HCT116 (cell line): Measurements from ENCODE around the gene SLC14A1. TPM values are rescaled to one million over a fixed set of nuclear protein-coding genes. Genes with fewer than 3 reads are reported as not detected.

Experiments used
- ATAC-seq: fragments of 200-7000 bp; cut with Tn5 transposase; 2 replicates; pipeline ENCODE4 v1.9.1; 2020; ENCODE audit warnings: mild to moderate bottlenecking, moderate library complexity
- BruUV-seq: library from RNA; stranded (reverse); fragments of 400-500 nt; replicated peaks from 2 replicates; lab custom pipeline; 2021; lab: Mats Ljungman, UMichigan
- CTCF ChIA-PET: fragments of 300-600 bp; sonication (Branson Sonifier 250); formaldehyde crosslinking; loops from one replicate; lab custom pipeline; 2021; ENCODE audit warnings: antibody characterized with exemption; lab: Charles Lee
- POLR2A ChIA-PET: fragments of 300-600, 350-600 bp; sonication (Branson Sonifier 250); formaldehyde crosslinking; loops from one replicate; lab custom pipeline; 2021; ENCODE audit warnings: antibody characterized with exemption; lab: Charles Lee
- RAD21 ChIA-PET, 2 experiments: fragments of 300-600 bp; sonication (Branson Sonifier 250); formaldehyde crosslinking; loops; one replicate each; lab custom pipeline; 2023; ENCODE audit warnings: low total read pairs in 2 of 2; ENCODE audit not compliant: uncharacterized antibody in 2 of 2, unreplicated experiment in 2 of 2, low non-redundant PET in 1 of 2; lab: Charles Lee
- DNase-seq: peaks from one replicate; pipeline ENCODE4 v3.0.0-alpha.2; 2010; ENCODE audit warnings: low read depth, low spot score
- H2AFZ ChIP-seq: fragments of 200-600 bp; shearing (Covaris generic), sonication (generic); 2 replicates; pipeline ENCODE4 v1.6.1; 2017; ENCODE audit warnings: low read depth, mixed run types, mixed read lengths, antibody characterized with exemption, low read length; ENCODE audit not compliant: poor library complexity, severe bottlenecking
- H3K27ac ChIP-seq: 2 replicates; pipeline ENCODE4 v1.5.1; 2012; ENCODE audit warnings: low read depth, low read length
- H3K27me3 ChIP-seq: fragments of 200-600 bp; sonication (generic); 2 replicates; pipeline ENCODE4 v1.6.1; 2016; ENCODE audit warnings: mixed run types, low read length, mixed read lengths; ENCODE audit not compliant: insufficient read depth
- H3K36me3 ChIP-seq, 2 experiments: fragments of 200-500 bp in 1 of 2; fragments of 200-600 bp in 1 of 2; sonication (Bioruptor generic) in 1 of 2; sonication (generic) in 1 of 2; 2 replicates each; pipeline versions ENCODE4 v1.5.1 to v1.6.1; 2014 to 2016; ENCODE audit warnings: low read length in 2 of 2, inconsistent platforms in 1 of 2, mixed read lengths in 1 of 2, mixed run types in 1 of 2; ENCODE audit not compliant: insufficient read depth in 2 of 2, control insufficient read depth in 1 of 2
- H3K4me1 ChIP-seq, 2 experiments: fragments of 200-600 bp in 1 of 2; sonication (generic) in 1 of 2; 2 replicates each; pipeline versions ENCODE4 v1.5.1 to v1.6.1; 2012 to 2017; ENCODE audit warnings: low read length in 2 of 2, inconsistent platforms in 1 of 2, mild to moderate bottlenecking in 1 of 2, mixed read lengths in 1 of 2, mixed run types in 1 of 2, moderate library complexity in 1 of 2; ENCODE audit not compliant: insufficient read depth in 2 of 2, control insufficient read depth in 1 of 2
- H3K4me2 ChIP-seq: fragments of 200-600 bp; sonication (generic); 2 replicates; pipeline ENCODE4 v1.6.1; 2017; ENCODE audit warnings: mixed run types, low read length, mixed read lengths
- H3K4me3 ChIP-seq, 2 experiments: fragments of 200-600 bp in 1 of 2; sonication (generic) in 1 of 2; replicated peaks in 1 of 2; 2 replicates each; pipeline ENCODE4 v1.5.1; 2011 to 2016; ENCODE audit warnings: low read length in 2 of 2, control low read depth in 1 of 2, low read depth in 1 of 2, mild to moderate bottlenecking in 1 of 2, mixed read lengths in 1 of 2, mixed run types in 1 of 2
- H3K79me2 ChIP-seq: fragments of 200-600 bp; sonication (generic); 2 replicates; pipeline ENCODE4 v1.6.1; 2017; ENCODE audit warnings: mild to moderate bottlenecking, mixed run types, low read length, moderate library complexity, mixed read lengths; ENCODE audit not compliant: insufficient read depth
- H3K9ac ChIP-seq: fragments of 200-600 bp; sonication (generic); 2 replicates; pipeline ENCODE4 v1.6.1; 2016; ENCODE audit warnings: low read length, mixed read lengths
- H3K9me2 ChIP-seq: fragments of 200-600 bp; sonication (generic), shearing (Covaris generic); 2 replicates; pipeline ENCODE4 v1.6.1; 2017; ENCODE audit warnings: mixed run types, mild to moderate bottlenecking, moderate library complexity; ENCODE audit not compliant: insufficient read depth
- H3K9me3 ChIP-seq, 2 experiments: fragments of 200-500 bp in 1 of 2; fragments of 200-600 bp in 1 of 2; sonication (Bioruptor generic) in 1 of 2; sonication (generic) in 1 of 2; 2 replicates each; pipeline ENCODE4 v1.6.1; 2014 to 2017; ENCODE audit warnings: low read length in 2 of 2, mixed read lengths in 2 of 2, inconsistent platforms in 1 of 2, low read depth in 1 of 2, mild to moderate bottlenecking in 1 of 2, mixed run types in 1 of 2, moderate library complexity in 1 of 2; ENCODE audit not compliant: control insufficient read depth in 1 of 2, insufficient read depth in 1 of 2
- H4K20me1 ChIP-seq: fragments of 200-600 bp; sonication (generic), shearing (Covaris generic); 2 replicates; pipeline ENCODE4 v1.6.1; 2017; ENCODE audit warnings: mixed run types, mild to moderate bottlenecking, moderate library complexity; ENCODE audit not compliant: insufficient read depth
- CBX3 ChIP-seq: IDR thresholded peaks from 2 replicates; pipeline ENCODE4 v1.6.1; 2012; ENCODE audit warnings: low read depth
- CEBPB ChIP-seq: IDR thresholded peaks from 2 replicates; pipeline ENCODE4 v1.6.1; 2012; ENCODE audit warnings: low read depth
- EGR1 ChIP-seq: IDR thresholded peaks from 2 replicates; pipeline ENCODE4 v1.6.1; 2012; ENCODE audit warnings: low read depth
- JUND ChIP-seq: IDR thresholded peaks from 2 replicates; pipeline ENCODE4 v1.6.1; 2012
- POLR2AphosphoS5 ChIP-seq: IDR thresholded peaks from 2 replicates; pipeline ENCODE4 v1.6.1; 2011; ENCODE audit warnings: mild to moderate bottlenecking, low read depth, low read length, moderate library complexity
- REST ChIP-seq: IDR thresholded peaks from 2 replicates; pipeline ENCODE4 v1.6.1; 2012; ENCODE audit warnings: low read depth
- SRF ChIP-seq: IDR thresholded peaks from 2 replicates; pipeline ENCODE4 v1.6.1; 2012; ENCODE audit warnings: low read depth
- TCF7L2 ChIP-seq: IDR thresholded peaks from 2 replicates; pipeline ENCODE4 v1.7.0; 2011; ENCODE audit warnings: borderline replicate concordance, inconsistent platforms; ENCODE audit not compliant: insufficient read depth, insufficient read length; ENCODE audit errors: extremely low read depth
- ZBTB33 ChIP-seq: IDR thresholded peaks from 2 replicates; pipeline ENCODE4 v1.6.1; 2011; ENCODE audit warnings: mild to moderate bottlenecking, low read length, moderate library complexity; ENCODE audit not compliant: insufficient replicate concordance; ENCODE audit errors: extremely low read depth
- ZFX ChIP-seq: fragments of 450-650 bp; IDR thresholded peaks from 2 replicates; pipeline ENCODE4 v1.6.1; 2017
- ZNF274 ChIP-seq: fragments of 200-500 bp; sonication (Bioruptor generic); IDR thresholded peaks from 2 replicates; pipeline ENCODE4 v1.6.1; 2014; ENCODE audit warnings: mild to moderate bottlenecking, low read depth, low read length, inconsistent platforms
- intact Hi-C: fragments of 100-400 bp; cut with micrococcal nuclease; formaldehyde crosslinking; loops from 2 replicates; pipeline ENCODE4 v1.10.0; 2022
- total RNA-seq: library from RNA; stranded (reverse); gene quantifications from one replicate; pipeline ENCODE4 v1.2.1, GENCODE V29; 2021; ENCODE audit not compliant: unreplicated experiment

SLC14A1 gene
- total RNA-seq, 1 experiment from 2014 or later, result not detected

GRCh38 chr18:45713239-45713638, 10.7 kb upstream of the SLC14A1 start:
- no peak for TF ChIP-seq JUND
- TF ChIP-seq TCF7L2, result no peak
- no peak for TF ChIP-seq ZNF274
- TF ChIP-seq POLR2AphosphoS5, result no peak
- no peak for TF ChIP-seq ZBTB33
- no peak for TF ChIP-seq CBX3
- no peak for TF ChIP-seq CEBPB
- TF ChIP-seq, all 23 proteins: peak for 0
- Histone ChIP-seq H3K79me2 (no peaks in the 10 kb centered on the region), H3K4me3 (no peak overlapping the region), H3K9me2 (no peaks in the 10 kb centered on the region), H3K9ac (no peak overlapping the region), H3K4me1 (no peaks in the 10 kb centered on the region), H4K20me1 (no peaks in the 10 kb centered on the region), H3K27me3 (no peaks in the 10 kb centered on the region), H3K36me3 (no peaks in the 10 kb centered on the region), H2AFZ (no peak overlapping the region), H3K4me2 (no peak overlapping the region), H3K27ac (no peak overlapping the region), H3K9me3 (peaks cover 3 to 15% of the 10 kb centered on the region in 2 experiments; a peak in 1 of 4 replicates)
- DNase-seq, result no peak
- ChIA-PET POLR2A (no interaction called here), RAD21 (no interaction called here), CTCF (no interaction called here)
- intact Hi-C loops, result no loop called here
- BruUV-seq, result no TSS peak
- ATAC-seq, result no peak

GRCh38 chr18:45715212-45715780, 8.7 kb upstream of the SLC14A1 start:
- RAD21 ChIA-PET, result no interaction called here
- Histone ChIP-seq H2AFZ (no peak overlapping the region), H3K4me3 (no peak overlapping the region), H3K4me2 (no peak overlapping the region), H3K4me1 (no peaks in the 10 kb centered on the region), H3K79me2 (no peaks in the 10 kb centered on the region), H3K27ac (no peak overlapping the region), H3K9me3 (no peaks in the 10 kb centered on the region), H3K9ac (no peak overlapping the region), H3K9me2 (no peaks in the 10 kb centered on the region), H3K27me3 (no peaks in the 10 kb centered on the region), H3K36me3 (no peaks in the 10 kb centered on the region), H4K20me1 (no peaks in the 10 kb centered on the region)
- ATAC-seq (no peak), DNase-seq (no peak)
- TF ChIP-seq JUND, result no peak
- TF ChIP-seq ZFX, result no peak
- TF ChIP-seq POLR2AphosphoS5, result no peak
- no peak for TF ChIP-seq SRF
- no peak for TF ChIP-seq CBX3
- TF ChIP-seq ZNF274, result no peak
- no peak for TF ChIP-seq EGR1
- TF ChIP-seq REST, result no peak
- no TSS peak for BruUV-seq
- intact Hi-C loops, result loop anchor here (2.0 kb wide), 1 partner anchor 164 kb away; no protein-coding TSS in a partner anchor
- POLR2A ChIA-PET, result no interaction called here
- CTCF ChIA-PET, result no interaction called here
